Measurements from ENCODE around the gene FAU.
A peak's percentile ranks its signal among the peaks of the same experiment; 100 is the strongest.
"Not testable (repeated sequence)": the region's sequence is repeated elsewhere in the genome, so short reads cannot be mapped to it uniquely, and the experiment has no call there.

Gene FAU

DNA sequence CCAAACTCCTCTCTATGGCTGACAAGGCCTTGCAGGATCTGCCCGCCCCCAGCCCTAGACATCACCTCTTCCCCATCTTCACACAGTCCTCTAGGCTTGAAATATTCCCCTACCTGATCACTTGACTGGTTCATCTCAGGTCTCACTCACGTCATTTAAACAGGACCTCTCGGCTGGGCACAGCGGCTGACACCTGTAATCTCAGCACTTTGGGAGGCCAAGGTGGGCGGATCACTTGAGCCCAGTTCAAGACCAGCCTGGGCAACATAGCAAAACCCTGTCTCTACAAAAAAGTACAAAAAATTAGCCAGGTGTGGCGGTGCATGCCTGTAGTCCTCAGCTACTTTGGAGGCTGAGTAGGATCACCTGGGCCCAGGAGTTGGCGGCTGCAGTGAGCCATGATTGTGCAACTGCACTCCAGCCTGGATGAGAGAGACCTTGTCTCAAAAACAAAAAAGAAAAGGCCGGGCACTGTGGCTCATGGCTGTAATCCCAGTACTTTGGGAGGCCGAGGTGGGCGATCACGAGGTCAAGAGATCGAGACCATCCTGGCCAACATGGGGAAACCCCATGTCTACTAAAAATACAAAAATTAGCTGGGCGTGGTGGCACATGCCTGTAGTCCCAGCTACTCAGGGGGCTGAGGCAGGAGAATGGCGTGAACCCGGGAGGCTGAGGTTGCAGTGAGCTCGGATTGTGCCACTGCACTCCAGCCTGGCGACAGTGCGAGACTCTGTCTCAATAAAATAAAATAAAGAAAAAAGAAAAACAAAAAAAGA, 2.9 kb downstream of the FAU start:
- not testable (repeated sequence) for DNase-seq

DNA sequence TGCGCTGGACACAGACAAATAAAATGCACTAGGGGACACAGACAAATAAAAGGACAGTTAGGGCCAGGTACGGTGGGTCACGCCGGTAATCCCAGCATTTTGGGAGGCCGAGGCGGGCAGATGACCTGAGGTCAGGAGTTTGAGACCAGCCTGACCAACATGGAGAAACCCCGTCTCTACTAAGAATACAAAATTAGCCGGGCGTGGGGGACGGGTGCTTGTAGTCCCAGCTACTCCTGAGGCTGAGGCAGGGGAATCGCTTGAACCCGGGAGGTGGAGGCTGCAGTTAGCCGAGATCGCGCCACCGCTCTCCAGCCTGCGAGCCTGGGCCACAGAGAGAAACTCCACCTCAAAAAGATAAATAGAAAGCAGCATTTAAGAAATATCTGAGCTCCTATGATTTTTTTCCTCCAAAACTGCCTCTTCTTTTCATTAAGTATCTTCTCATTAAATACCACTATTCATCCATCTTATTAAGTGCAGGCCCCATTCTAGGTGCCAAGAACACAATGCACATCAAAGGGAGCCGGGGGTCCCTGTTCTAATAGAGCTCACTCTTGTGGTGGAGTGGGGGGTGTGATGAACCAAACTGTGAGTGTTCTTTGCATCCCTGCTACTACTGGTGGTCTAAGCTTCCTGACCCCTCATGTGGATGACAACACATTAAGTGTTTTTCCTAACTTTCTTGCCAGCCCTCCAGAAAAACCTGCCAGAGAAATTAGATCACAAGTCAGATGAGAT, 3.7 kb downstream of the FAU start:
- no peak for DNase-seq

DNA sequence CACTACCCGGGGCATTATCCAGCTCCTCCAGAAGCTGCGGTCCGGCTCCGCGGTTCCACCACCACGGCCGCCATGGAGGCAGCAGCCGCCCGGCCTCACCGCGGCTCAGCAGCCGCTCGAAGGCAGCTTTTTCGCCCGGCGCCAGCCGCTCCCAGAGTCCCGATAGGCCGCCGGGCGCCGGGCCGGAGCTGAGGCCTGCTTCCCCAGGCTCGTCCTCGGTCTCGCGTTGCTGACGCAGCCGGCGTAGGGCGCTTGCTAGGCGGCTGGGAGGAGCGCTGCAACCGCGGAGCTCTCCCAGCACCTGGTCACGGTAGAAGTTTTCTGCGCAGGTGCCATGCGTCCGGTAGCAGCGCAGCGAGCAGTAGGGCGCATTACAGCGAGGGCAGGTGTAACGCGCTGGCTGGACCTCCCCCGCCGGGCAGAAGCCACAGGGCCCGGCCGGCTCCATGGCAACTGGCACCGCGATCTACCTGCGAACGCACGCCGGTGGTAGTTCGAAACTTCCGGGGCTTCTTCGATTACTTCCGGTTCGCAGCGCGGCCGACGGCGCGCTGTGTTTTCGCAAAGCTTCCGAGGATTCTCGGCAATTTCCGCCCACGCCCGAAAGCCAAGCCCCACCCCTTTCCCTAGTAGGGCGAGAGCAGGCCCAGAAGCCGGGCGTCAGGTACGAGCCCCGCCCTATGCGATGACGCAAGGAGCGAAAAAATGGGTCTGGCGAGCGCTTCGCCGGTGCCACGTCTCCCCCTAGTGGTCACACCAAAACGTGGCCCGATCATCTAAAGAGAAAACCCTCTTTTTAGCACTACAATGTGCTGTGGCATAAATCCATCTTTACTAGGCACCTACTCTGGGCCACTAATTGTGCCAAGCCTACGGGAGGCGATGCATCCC, 4.5 kb downstream of the FAU start, which contains the start of gene ZNHIT2:
ZNHIT2 (minus strand) TSS at position 496 of the 891 bp plus-strand sequence; CDS start at position 448, 48 bp downstream.
- peak; percentile 99 for DNase-seq

DNA sequence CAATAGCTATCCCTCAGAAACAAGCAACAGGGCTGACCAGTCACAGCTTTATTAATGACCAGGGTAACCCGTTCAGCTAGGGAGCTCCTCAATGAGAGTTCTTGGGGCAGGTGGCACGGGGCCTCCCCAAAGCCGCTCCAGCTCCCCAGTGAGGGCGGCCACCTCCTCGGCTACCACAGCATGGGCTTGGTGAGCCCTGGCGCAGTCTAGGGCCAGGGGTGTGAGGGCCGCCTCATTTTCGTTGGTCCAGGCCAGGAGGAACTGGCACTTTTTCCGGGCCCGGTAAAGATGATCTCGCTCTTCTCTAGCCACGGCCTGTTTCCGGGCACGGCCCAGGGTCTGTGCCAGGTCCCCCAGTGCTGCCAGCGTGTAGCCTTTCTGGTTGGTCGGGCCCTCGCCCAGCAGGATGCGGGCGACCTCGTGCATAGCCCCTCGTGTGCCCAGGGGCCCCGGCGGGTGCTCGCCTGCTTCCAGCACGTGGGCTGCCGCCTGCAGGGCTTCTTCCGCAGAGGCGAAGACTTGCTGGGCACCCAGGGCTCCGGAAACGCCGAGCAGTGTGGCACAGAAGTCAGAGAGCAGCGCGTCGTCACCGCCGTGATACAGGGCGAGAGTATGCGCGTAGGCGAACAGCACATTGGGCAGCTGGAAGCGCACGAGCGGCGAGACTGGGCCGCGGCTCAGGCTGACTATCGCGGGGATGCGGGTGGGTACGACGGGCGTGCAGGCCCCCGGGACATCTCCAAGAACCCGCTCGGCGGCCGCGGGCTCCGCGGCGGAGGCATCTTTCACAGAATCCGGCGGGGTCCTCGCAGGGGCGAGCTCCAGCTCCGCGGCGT, 5.3 kb downstream of the FAU start:
- DNase-seq = peak; percentile 23

DNA sequence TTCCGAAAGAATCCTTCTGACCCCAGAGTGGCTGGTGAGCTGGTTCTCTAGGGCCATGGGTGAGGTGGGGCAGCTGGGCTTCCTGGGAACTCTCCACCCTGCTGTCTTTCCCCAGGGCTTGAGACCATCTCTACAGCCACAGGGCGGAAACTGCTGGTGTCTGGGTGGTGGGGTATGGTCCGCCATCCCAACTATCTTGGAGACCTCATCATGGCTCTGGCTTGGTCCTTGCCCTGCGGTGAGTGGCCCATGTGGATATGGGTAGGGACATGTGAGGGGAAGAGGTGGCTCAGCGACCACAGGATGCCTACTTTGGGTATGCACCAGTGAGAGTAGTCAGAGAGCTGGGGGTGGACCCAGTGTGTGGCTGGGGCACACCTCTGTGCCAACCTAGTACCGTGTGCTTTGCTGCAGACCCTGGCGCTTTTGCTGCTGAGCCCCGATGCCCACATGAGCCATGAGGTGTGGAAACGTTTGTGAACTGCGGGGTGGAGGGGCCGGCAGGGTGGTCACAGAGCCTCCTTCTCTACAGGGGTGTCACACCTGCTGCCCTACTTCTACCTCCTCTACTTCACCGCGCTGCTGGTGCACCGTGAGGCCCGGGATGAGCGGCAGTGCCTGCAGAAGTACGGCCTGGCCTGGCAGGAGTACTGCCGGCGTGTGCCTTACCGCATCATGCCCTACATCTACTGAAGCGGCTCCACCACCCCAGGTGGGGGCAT, 6.4 kb downstream of the FAU start:
- no peak for DNase-seq

DNA sequence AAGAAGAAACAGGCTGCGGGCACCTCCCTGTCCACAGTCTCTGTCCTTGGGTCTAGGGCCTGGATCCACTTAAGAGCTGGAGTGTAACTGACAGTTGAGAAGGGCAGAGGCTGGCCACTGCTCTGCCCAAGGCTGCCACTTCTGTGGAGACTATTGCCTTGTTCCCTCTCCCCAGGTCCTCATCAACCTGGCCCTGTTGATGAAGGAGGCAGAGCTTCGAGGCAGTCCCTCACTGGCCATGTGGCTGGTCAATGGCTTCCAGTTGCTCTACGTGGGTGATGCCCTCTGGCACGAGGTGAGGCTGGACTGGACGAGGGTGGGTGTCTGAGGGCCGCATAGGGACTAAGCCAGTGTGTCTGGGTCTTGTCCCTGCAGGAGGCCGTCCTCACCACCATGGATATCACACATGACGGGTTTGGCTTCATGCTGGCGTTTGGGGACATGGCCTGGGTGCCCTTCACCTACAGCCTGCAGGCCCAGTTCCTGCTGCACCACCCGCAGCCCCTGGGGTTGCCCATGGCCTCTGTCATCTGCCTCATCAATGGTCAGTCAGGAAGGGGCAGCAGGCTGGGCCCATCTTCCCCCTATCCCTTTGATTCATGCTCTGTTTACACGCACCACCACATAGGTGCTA, 7.3 kb downstream of the FAU start:
- no peak for DNase-seq

DNA sequence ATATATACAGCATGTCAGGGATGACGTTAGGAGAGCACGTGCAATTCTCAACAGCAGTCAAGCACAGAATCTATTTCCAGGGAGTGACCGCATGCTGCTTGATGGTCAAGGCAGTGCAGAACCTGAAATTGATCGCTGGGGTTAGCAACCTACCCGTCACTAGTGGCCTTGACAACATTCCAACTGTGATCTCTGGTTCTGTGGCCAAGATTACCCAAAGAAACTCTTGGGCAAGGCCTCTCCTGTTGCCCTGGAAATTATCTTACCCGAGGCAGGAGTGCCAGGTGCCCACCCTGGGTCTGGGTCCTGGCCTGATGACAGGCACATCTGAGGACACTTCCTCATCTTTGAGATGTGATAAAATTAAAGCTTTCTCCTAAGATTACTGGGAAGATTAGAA, 8.1 kb downstream of the FAU start:
- no peak for DNase-seq

DNA sequence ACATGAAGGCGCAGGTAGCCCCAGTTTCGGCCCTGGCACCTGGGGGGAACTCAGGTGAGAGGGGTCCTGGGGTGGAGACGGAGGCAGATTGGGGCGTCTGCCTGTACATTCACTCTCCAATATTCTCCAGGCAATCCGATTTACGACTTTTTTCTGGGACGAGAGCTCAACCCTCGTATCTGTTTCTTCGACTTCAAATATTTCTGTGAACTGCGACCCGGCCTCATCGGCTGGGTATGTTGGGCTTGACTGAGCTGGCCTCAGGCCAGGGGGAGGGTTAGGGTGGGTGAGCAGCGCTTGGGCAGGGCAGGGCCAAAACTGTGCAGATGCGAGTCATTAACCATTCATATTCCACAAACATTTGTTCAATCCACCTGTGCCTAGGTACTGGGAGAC, 8.6 kb downstream of the FAU start:
- no peak for DNase-seq

DNA sequence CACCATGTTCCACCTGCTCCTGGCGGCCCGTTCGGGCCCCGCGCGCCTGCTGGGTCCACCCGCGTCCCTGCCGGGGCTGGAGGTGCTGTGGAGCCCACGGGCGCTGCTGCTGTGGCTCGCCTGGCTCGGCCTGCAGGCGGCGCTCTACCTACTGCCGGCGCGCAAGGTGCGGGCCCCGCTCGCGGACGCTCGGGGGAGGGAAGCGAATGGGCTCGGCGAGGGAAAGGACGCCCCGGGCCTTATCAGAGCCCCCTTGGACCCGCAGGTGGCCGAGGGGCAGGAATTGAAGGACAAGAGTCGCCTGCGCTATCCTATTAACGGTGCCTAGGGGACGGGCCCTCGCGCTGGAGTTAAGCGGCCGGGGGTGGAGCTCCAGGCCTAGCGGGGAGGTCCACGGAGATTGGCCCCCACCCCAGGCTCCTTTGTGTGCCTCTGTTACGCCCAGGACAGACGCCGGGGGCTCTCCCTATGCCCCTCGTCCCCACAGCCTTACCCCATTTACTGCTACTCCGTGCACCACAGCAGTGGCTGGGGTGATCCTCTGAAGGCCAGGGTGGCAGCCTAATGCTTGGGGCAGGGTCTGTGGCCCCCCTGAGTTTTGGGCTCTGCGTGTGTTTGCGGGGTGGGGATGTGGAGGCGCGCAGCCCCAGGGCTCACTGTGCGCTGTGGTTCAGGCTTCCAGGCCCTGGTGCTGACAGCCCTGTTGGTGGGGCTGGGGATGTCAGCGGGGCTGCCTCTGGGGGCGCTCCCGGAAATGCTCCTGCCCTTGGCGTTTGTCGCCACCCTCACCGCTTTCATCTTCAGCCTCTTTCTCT, 9.2 kb downstream of the FAU start:
- DNase-seq = peak; percentile 53

DNA sequence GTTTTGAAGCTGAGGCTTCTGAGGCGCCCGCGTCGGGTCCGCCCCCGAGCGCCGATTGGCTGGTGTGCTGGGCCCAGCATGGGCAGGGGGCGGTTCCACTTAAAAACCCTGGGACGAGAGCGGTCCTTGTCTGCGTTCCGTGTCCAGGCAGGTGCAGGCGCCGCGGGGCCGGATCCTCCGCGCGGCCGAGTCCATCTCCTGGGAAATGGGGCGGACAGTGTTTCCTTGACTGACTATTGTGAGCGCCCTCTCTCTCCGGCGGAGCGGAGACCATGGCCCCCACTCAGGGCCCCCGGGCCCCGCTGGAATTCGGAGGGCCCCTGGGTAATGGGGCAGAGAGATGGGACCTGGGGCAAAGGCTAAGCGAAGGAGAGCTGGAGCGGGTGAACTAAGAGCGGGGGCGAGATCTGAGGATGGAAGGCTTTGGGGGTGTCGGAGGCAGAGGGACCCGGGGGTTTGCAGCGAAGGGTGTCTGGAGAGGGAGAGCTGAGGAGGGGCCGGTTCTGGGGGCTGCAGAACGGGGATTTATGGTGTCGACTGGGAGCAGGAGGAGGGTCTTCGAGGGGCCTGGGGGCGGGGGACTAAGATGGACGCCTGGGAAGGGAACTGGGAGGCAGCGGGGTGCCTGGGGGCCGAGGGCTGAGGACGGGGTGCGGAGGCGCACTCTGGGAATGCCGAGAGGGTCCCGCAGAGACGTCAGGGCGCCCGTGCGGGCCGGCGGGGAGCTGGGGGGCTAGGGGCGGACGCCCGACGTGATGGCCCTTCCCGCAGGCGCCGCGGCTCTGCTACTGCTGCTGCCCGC, 10.0 kb downstream of the FAU start, which contains the start of gene TM7SF2:
TM7SF2 (plus strand) TSS at position 129 of the 802 bp plus-strand sequence; CDS start at position 273, 144 bp downstream.
- peak; percentile 98 for DNase-seq

DNA sequence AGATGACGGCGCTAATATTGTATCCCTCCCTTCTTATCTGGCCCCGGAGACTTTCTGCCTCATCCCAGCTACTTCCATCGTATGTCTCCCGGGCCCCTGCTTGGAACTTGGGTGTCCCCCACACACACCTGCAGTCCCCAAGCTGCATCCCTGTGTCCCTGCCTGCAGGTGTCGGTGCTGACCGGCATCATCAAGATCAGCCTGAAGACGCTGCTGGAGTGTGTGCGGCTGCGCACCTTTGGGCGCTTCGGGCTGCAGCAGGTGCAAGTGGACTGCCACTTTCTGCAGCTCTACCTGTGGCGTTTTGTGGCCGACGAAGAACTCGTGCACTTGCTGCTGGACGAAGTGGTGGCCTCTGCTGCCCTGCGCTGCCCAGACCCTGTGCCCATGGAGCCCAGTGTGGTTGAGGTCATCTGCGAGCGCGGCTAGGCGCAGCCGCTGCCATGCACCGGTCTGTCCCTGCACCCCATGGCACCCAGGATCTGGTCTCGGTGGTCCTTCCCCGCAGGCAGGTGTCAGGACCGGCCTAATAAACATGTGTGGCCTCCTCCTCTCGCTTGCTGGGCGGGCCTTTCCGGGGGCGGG, 10.7 kb downstream of the FAU start:
- no peak for DNase-seq

DNA sequence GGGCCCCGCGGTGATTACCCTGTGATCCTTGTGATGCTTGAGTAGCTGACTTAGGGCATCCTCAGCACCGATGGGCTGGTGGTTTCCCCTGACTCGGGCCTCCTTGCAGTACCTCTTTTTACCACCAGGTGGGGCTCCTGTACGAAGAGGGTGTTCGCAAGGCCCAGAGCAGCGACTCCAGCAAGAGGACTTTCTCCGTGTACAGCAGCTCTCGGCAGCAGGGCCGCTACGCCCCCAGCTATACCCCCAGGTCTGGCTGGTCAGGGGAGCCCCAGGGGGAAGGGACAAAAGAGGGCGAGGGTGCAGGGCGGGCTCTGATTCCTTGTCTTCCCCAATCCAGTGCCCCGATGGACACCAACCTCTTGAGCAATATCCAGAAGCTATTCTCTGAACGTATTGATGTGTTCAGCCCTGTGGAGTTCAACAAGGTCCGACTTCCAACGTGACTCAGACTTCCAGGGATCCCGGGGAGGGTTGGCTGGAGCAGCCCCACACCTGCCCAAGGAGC, 11.5 kb downstream of the FAU start:
- peak; percentile 66 for DNase-seq

DNA sequence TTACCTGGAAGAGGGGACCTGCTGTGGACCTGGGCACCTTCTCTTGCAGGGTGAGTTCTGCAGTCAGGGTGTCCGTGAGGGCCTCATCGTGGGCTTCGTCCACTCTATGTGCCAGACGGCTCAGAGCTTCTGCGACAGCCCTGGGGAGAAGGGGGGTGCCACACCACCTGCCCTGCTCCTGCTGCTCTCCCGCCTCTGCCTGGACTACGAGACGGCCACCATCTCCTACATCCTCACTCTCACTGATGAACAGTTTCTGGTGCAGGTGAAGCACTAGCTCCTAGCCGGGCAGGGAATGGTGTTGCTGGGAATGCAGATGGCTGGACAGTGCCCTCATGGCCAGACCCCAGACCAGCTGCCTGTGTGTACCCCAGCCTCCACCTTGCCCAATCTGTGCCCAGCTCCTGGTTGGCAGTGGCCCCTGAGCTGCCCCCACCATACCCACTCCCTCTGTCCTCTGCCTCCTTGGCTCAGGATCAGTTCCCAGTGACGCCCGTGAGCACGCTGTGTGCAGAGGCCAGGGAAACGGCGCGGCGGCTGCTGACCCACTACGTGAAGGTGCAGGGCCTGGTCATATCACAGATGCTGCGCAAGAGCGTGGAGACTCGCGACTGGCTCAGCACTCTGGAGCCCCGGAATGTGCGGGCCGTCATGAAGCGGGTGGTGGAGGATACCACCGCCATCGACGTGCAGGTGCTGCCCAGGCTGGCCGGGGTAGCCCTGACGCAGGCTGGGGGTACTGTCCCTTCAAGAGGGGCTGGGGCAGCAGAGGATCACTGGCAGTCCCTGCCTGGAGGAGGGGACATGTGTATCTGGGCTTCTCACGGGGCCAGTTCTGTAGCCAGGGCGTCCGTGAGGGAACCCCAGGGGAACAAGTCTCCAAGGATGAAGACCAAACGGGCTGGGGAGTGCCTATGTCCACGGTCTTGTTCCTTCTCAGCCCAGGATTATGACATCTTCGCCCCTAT, 12.4 kb downstream of the FAU start:
- no peak for DNase-seq

DNA sequence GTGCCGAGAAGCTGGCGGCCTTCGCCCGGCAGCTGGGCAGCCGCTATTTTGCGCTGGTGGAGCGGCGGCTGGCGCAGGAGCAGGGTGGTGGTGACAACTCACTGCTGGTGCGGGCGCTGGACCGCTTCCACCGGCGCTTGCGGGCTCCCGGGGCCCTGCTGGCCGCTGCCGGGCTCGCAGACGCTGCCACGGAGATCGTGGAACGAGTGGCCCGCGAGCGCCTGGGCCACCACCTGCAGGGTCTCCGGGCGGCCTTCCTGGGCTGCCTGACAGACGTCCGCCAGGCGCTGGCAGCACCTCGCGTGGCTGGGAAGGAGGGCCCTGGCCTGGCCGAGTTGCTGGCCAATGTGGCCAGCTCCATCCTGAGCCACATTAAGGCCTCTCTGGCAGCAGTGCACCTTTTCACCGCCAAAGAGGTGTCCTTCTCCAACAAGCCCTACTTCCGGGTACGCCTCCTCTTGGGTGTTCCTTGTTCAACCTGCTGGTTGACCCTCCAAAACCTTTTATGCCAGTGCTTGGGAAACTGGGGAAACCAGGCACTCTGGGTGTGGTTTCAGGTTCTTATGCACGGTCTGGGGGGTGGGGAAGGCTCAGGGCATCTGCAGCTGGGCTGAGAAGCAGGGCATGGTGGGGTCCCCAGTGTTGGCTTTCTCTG, 13.3 kb downstream of the FAU start:
- no peak for DNase-seq

DNA sequence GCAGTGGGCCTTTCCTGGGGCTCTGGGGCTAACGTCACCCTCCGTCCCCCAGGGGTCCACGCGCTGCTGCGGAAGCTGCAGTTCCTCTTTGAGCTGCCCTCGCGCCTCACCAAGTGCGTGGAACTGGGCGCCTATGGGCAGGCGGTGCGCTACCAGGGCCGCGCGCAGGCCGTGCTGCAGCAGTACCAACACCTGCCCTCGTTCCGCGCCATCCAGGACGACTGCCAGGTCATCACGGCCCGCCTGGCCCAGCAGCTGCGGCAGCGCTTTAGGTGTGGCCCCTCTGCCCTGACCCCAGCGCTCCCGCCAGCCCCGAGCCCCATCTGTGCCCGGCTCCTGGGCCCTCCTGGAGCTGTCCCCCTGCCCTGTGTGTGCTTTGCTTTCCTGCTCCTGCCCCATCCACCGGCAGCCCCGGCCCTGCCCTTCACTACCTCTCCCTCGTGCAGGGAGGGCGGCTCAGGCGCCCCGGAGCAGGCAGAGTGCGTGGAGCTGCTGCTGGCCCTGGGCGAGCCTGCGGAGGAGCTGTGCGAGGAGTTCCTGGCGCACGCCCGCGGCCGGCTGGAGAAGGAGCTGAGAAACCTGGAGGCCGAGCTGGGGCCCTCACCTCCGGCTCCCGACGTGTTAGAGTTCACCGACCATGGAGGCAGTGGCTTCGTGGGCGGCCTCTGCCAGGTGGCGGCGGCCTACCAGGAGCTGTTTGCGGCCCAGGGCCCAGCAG, 14.0 kb downstream of the FAU start:
- DNase-seq = no peak

DNA sequence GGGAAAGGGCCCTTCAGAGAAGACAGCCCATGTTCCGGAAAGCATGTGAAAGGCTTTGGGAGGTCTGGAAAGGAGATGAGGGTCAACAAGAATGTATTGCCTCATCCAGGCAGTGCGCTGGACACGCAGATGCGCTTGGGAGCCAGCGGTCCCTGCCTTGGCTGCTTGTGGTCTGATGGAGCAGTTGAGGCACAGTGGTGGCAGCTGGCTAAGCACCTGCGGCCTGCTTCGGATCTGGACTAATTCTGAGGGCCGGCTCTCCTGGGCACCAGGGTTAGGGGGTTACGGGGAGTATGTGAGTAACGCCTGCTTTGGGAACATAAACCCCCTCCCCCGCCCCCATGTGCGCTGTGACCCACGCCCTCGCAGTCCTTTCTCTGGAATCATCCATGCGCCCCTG, 14.9 kb downstream of the FAU start:
- DNase-seq = no peak

All from NCI-H774 (cell line).